ENCODE data around the gene TMEM156.

GRCh38 chr4:38939165-38939564 is 93.0 kb downstream of the TMEM156 start:
- TF ChIP-seq CTCF (conservative IDR thresholded peaks at IDR 0.05; ENCODE audit: low read depth, low read length) (no peak), USF2 (IDR thresholded peaks at IDR 0.05; ENCODE audit: low read depth, low read length) (no peak), CEBPB (IDR thresholded peaks at IDR 0.05; ENCODE audit: low read depth, low read length) (no peak), BHLHE40 (IDR thresholded peaks at IDR 0.05; ENCODE audit: low read depth, low read length) (no peak), POLR2A (IDR thresholded peaks at IDR 0.05; ENCODE audit: low read depth, low read length) (no peak), ELK1 (IDR thresholded peaks at IDR 0.05; ENCODE audit: borderline replicate concordance, low read depth, low read length) (no peak)

All from IMR-90 (cell line).